DOHH2 (cell line): ENCODE data around the gene HTRA2.

Source experiments
- CTCF ChIP-seq: fragments of 200-600 bp; sonication (generic); IDR thresholded peaks from one replicate; pipeline ENCODE4 v1.5.1; 2014; ENCODE audit warnings: antibody characterized with exemption, mild to moderate bottlenecking, low read depth, low read length; ENCODE audit not compliant: poor library complexity, severe bottlenecking
- EZH2phosphoT487 ChIP-seq: fragments of 200-600 bp; sonication (generic); IDR thresholded peaks from 2 replicates; pipeline ENCODE4 v1.6.1; 2017; ENCODE audit warnings: borderline replicate concordance, mild to moderate bottlenecking, antibody characterized with exemption, low read length, moderate library complexity, mixed read lengths

GRCh38 chr2:74555610-74556103 is 25.9 kb downstream of the HTRA2 start:
- TF ChIP-seq CTCF (no peak), EZH2phosphoT487 (no peak)
